Fibroblast of villous mesenchyme (primary cell): ENCODE results near the gene MYT1. TPM values are rescaled to one million over a fixed set of nuclear protein-coding genes. Genes with fewer than 3 reads are reported as not detected.

Experiments
- DNase-seq: peaks from one replicate; pipeline ENCODE4 v3.0.0-alpha.2; 2010; ENCODE audit warnings: low read depth
- H3K4me3 ChIP-seq: 2 replicates; pipeline ENCODE4 v1.5.1; 2011; ENCODE audit warnings: low read depth, mild to moderate bottlenecking, low read length
- CTCF ChIP-seq: IDR thresholded peaks from 2 replicates; pipeline ENCODE4 v1.5.1; 2012; ENCODE audit warnings: low read depth, mild to moderate bottlenecking, low read length; ENCODE audit not compliant: insufficient read depth
- total RNA-seq: library from RNA; depleted of rRNA; stranded (reverse); fragments of >200 nt; gene quantifications from 2 replicates; pipeline ENCODE4 v1.2.3, GENCODE V29; 2012

MYT1 gene
- total RNA-seq, 1 donor = not detected

GRCh38 chr20:64166721-64167615, 2.7 kb downstream of the MYT1 start:
- DNase-seq = no peak
- H3K4me3 ChIP-seq = no peak overlapping the region
- TF ChIP-seq CTCF = no peak

- no peak for TF ChIP-seq CTCF
- DNase-seq = no peak
- no peak overlapping the region for H3K4me3 ChIP-seq
Measured at GRCh38 chr20:64167676-64168075, 3.4 kb downstream of the MYT1 start.

GRCh38 chr20:64168381-64169090, 4.3 kb downstream of the MYT1 start:
- no peak for TF ChIP-seq CTCF
- no peak overlapping the region for H3K4me3 ChIP-seq
- DNase-seq = peak; percentile 3

GRCh38 chr20:64169091-64169560, 4.9 kb downstream of the MYT1 start:
- no peak overlapping the region for H3K4me3 ChIP-seq
- DNase-seq = no peak
- no peak for TF ChIP-seq CTCF

- no peak overlapping the region for H3K4me3 ChIP-seq
- no peak for DNase-seq
- no peak for TF ChIP-seq CTCF
Measured at GRCh38 chr20:64171211-64171610, 7.0 kb downstream of the MYT1 start.

GRCh38 chr20:64173116-64173515, 8.9 kb downstream of the MYT1 start:
- no peak for TF ChIP-seq CTCF
- no peak overlapping the region for H3K4me3 ChIP-seq
- DNase-seq = no peak
